ENCODE results near the gene GADD45A.

GADD45A gene

GRCh38 chr1:67675800-67676199, 9.2 kb upstream of the GADD45A start:
- Histone ChIP-seq H3K27ac (no peak overlapping the region), H3K9ac (ENCODE audit: insufficient read length) (no peak overlapping the region), H3K9me3 (ENCODE audit: low read depth, low read length) (no peaks in the 10 kb centered on the region), H3K36me3 (ENCODE audit: insufficient read depth, low read length) (no peaks in the 10 kb centered on the region), H3K4me3 (no peak overlapping the region)
- DNase-seq (ENCODE audit: low read depth, low spot score) = no peak
- TF ChIP-seq FOXP2 (optimal IDR thresholded peaks at IDR 0.05; ENCODE audit: control extremely low read depth, extremely low read length, insufficient read depth) (no peak), EZH2 (IDR thresholded peaks at IDR 0.05) (no peak), POLR2AphosphoS5 (IDR thresholded peaks at IDR 0.05; ENCODE audit: borderline replicate concordance, low read depth, low read length) (no peak)

GRCh38 chr1:67676287-67676686, 8.7 kb upstream of the GADD45A start:
- no peak overlapping the region for H3K27ac ChIP-seq
- DNase-seq (ENCODE audit: low read depth, low spot score) = no peak
- TF ChIP-seq EZH2 (IDR thresholded peaks at IDR 0.05) = no peak
- no peak for TF ChIP-seq POLR2AphosphoS5 (IDR thresholded peaks at IDR 0.05; ENCODE audit: borderline replicate concordance, low read depth, low read length)
- no peak for TF ChIP-seq FOXP2 (optimal IDR thresholded peaks at IDR 0.05; ENCODE audit: control extremely low read depth, extremely low read length, insufficient read depth)
- H3K4me3 ChIP-seq = no peak overlapping the region
- no peaks in the 10 kb centered on the region for H3K9me3 ChIP-seq (ENCODE audit: low read depth, low read length)
- no peaks in the 10 kb centered on the region for H3K36me3 ChIP-seq (ENCODE audit: insufficient read depth, low read length)
- H3K9ac ChIP-seq (ENCODE audit: insufficient read length) = no peak overlapping the region

- TF ChIP-seq POLR2AphosphoS5 (IDR thresholded peaks at IDR 0.05; ENCODE audit: borderline replicate concordance, low read depth, low read length) = no peak
- no peak for TF ChIP-seq EZH2 (IDR thresholded peaks at IDR 0.05)
- TF ChIP-seq FOXP2 (optimal IDR thresholded peaks at IDR 0.05; ENCODE audit: control extremely low read depth, extremely low read length, insufficient read depth) = no peak
- Histone ChIP-seq H3K36me3 (ENCODE audit: insufficient read depth, low read length) (no peaks in the 10 kb centered on the region), H3K9me3 (ENCODE audit: low read depth, low read length) (no peaks in the 10 kb centered on the region), H3K27ac (no peak overlapping the region), H3K4me3 (no peak overlapping the region), H3K9ac (ENCODE audit: insufficient read length) (no peak overlapping the region)
- no peak for DNase-seq (ENCODE audit: low read depth, low spot score)
These were observed 8.1 kb upstream of the GADD45A start for GRCh38 chr1:67676946-67677345.

GRCh38 chr1:67677408-67677807, 7.6 kb upstream of the GADD45A start:
- DNase-seq (ENCODE audit: low read depth, low spot score) = no peak
- Histone ChIP-seq H3K27ac (no peak overlapping the region), H3K9ac (ENCODE audit: insufficient read length) (no peak overlapping the region)

GRCh38 chr1:67677930-67678329, 7.1 kb upstream of the GADD45A start:
- no peak for DNase-seq (ENCODE audit: low read depth, low spot score)
- no peak for TF ChIP-seq FOXP2 (optimal IDR thresholded peaks at IDR 0.05; ENCODE audit: control extremely low read depth, extremely low read length, insufficient read depth)
- Histone ChIP-seq H3K9me3 (ENCODE audit: low read depth, low read length) (no peaks in the 10 kb centered on the region), H3K4me3 (no peak overlapping the region), H3K27ac (no peak overlapping the region), H3K36me3 (ENCODE audit: insufficient read depth, low read length) (no peaks in the 10 kb centered on the region), H3K9ac (ENCODE audit: insufficient read length) (no peak overlapping the region)

More at GRCh38 chr1:67677408-67677807, 7.6 kb upstream of the GADD45A start:
- no peak overlapping the region for H3K4me3 ChIP-seq
- TF ChIP-seq EZH2 (IDR thresholded peaks at IDR 0.05) (no peak), POLR2AphosphoS5 (IDR thresholded peaks at IDR 0.05; ENCODE audit: borderline replicate concordance, low read depth, low read length) (no peak), FOXP2 (optimal IDR thresholded peaks at IDR 0.05; ENCODE audit: control extremely low read depth, extremely low read length, insufficient read depth) (no peak)
- no peaks in the 10 kb centered on the region for H3K36me3 ChIP-seq (ENCODE audit: insufficient read depth, low read length)
- H3K9me3 ChIP-seq (ENCODE audit: low read depth, low read length) = no peaks in the 10 kb centered on the region

- Histone ChIP-seq H3K9ac (ENCODE audit: insufficient read length) (no peak overlapping the region), H3K36me3 (ENCODE audit: insufficient read depth, low read length) (no peaks in the 10 kb centered on the region), H3K4me3 (no peak overlapping the region), H3K27ac (no peak overlapping the region), H3K9me3 (ENCODE audit: low read depth, low read length) (no peaks in the 10 kb centered on the region)
- TF ChIP-seq FOXP2 (optimal IDR thresholded peaks at IDR 0.05; ENCODE audit: control extremely low read depth, extremely low read length, insufficient read depth) (no peak), EZH2 (IDR thresholded peaks at IDR 0.05) (no peak), POLR2AphosphoS5 (IDR thresholded peaks at IDR 0.05; ENCODE audit: borderline replicate concordance, low read depth, low read length) (no peak)
- no peak for DNase-seq (ENCODE audit: low read depth, low spot score)
These were observed 5.3 kb upstream of the GADD45A start for GRCh38 chr1:67679691-67680090.

- H3K4me3 ChIP-seq = no peak overlapping the region
- no peak overlapping the region for H3K27ac ChIP-seq
- H3K9ac ChIP-seq (ENCODE audit: insufficient read length) = no peak overlapping the region
- TF ChIP-seq FOXP2 (optimal IDR thresholded peaks at IDR 0.05; ENCODE audit: control extremely low read depth, extremely low read length, insufficient read depth) (no peak), EZH2 (IDR thresholded peaks at IDR 0.05) (no peak), POLR2AphosphoS5 (IDR thresholded peaks at IDR 0.05; ENCODE audit: borderline replicate concordance, low read depth, low read length) (no peak)
- H3K36me3 ChIP-seq (ENCODE audit: insufficient read depth, low read length) = no peaks in the 10 kb centered on the region
- DNase-seq (ENCODE audit: low read depth, low spot score) = no peak
- no peaks in the 10 kb centered on the region for H3K9me3 ChIP-seq (ENCODE audit: low read depth, low read length)
These were observed 4.5 kb upstream of the GADD45A start for GRCh38 chr1:67680486-67680885.

GRCh38 chr1:67682659-67683197, 2.3 kb upstream of the GADD45A start:
- Histone ChIP-seq H3K4me3 (no peak overlapping the region), H3K36me3 (ENCODE audit: insufficient read depth, low read length) (peaks cover 5% of the 10 kb centered on the region), H3K9ac (ENCODE audit: insufficient read length) (no peak overlapping the region), H3K27ac (no peak overlapping the region), H3K9me3 (ENCODE audit: low read depth, low read length) (no peaks in the 10 kb centered on the region)
- TF ChIP-seq EZH2 (IDR thresholded peaks at IDR 0.05) (no peak), FOXP2 (optimal IDR thresholded peaks at IDR 0.05; ENCODE audit: control extremely low read depth, extremely low read length, insufficient read depth) (no peak), POLR2AphosphoS5 (IDR thresholded peaks at IDR 0.05; ENCODE audit: borderline replicate concordance, low read depth, low read length) (no peak)
- no peak for DNase-seq (ENCODE audit: low read depth, low spot score)

- peaks cover 8% of the 10 kb centered on the region for H3K36me3 ChIP-seq (ENCODE audit: insufficient read depth, low read length)
- H3K9me3 ChIP-seq (ENCODE audit: low read depth, low read length) = no peaks in the 10 kb centered on the region
- no peak overlapping the region for H3K4me3 ChIP-seq
- H3K9ac ChIP-seq (ENCODE audit: insufficient read length) = no peak overlapping the region
- TF ChIP-seq FOXP2 (optimal IDR thresholded peaks at IDR 0.05; ENCODE audit: control extremely low read depth, extremely low read length, insufficient read depth) (no peak), POLR2AphosphoS5 (IDR thresholded peaks at IDR 0.05; ENCODE audit: borderline replicate concordance, low read depth, low read length) (no peak), EZH2 (IDR thresholded peaks at IDR 0.05) (no peak)
- H3K27ac ChIP-seq = no peak overlapping the region
- no peak for DNase-seq (ENCODE audit: low read depth, low spot score)
These were observed 1.7 kb upstream of the GADD45A start for GRCh38 chr1:67683316-67683715.

All from SK-N-MC (cell line).